Body of pancreas (tissue), 4 donors: ENCODE measurements around the gene ERRFI1. TPM values are rescaled to one million over a fixed set of nuclear protein-coding genes. Genes with fewer than 3 reads are reported as not detected.

Experiments
- ATAC-seq: fragments of 150-250 bp; one replicate; pipeline ENCODE4 v1.9.1; 2016
- DNase-seq, 4 donors: peaks; one replicate each; pipeline ENCODE4 v3.0.0-alpha.2; 2019
- H3K27ac ChIP-seq, 4 donors: fragments of 200-600 bp; sonication (generic); 1 replicate in 3 of 4; 2 replicates in 1 of 4; pipeline versions ENCODE4 v1.5.1 to v1.6.1; 2016 to 2019; ENCODE audit warnings: mild to moderate bottlenecking in 1 of 4, mixed read lengths in 1 of 4, moderate library complexity in 1 of 4
- H3K27me3 ChIP-seq, 2 donors: fragments of 200-600 bp; sonication (generic); one replicate each; pipeline ENCODE4 v1.6.0; 2016; ENCODE audit warnings: mild to moderate bottlenecking in 1 of 2
- H3K36me3 ChIP-seq, 2 donors: fragments of 200-600 bp; sonication (generic); replicated peaks in 1 of 2; 2 replicates each; pipeline ENCODE4 v1.5.1; 2016; ENCODE audit warnings: low read depth in 2 of 2; ENCODE audit not compliant: insufficient read depth in 1 of 2
- H3K4me1 ChIP-seq: fragments of 200-600 bp; sonication (generic); one replicate; pipeline ENCODE4 v1.6.0; 2016
- H3K4me3 ChIP-seq, 2 donors: fragments of 200-600 bp; sonication (generic); 1 replicate in 1 of 2; 2 replicates in 1 of 2; pipeline ENCODE4 v1.5.1; 2016 to 2019
- H3K9me3 ChIP-seq, 3 donors: fragments of 200-600 bp; sonication (generic); 1 replicate in 2 of 3; 2 replicates in 1 of 3; pipeline ENCODE4 v1.5.1; 2016
- CTCF ChIP-seq, 7 experiments: fragments of 450-650 bp in 4 of 7; fragments of 200-600 bp in 3 of 7; sonication (generic) in 3 of 7; IDR thresholded peaks; one replicate each; pipeline ENCODE4 v1.5.1; 2016 to 2019; ENCODE audit warnings: antibody characterized with exemption in 7 of 7
- POLR2A ChIP-seq, 3 donors: fragments of 450-650 bp; IDR thresholded peaks; one replicate each; pipeline ENCODE4 v1.6.1; 2016; ENCODE audit warnings: antibody characterized with exemption in 3 of 3, mild to moderate bottlenecking in 2 of 3
- WGBS, 2 donors: methylation state at CpG; one replicate each; pipeline ENCODE4 v1.1.5; 2017; 5-methylcytosine and 5-hydroxymethylcytosine counted together
- intact Hi-C: fragments of 100-400 bp; cut with DNase I; formaldehyde crosslinking; loops from one replicate; pipeline ENCODE4 v1.15.1; 2023
- total RNA-seq, 2 donors: library from RNA; depleted of rRNA; stranded (reverse); fragments of >200 nt; gene quantifications; one replicate each; pipeline ENCODE4 v1.1.0, GENCODE V29; 2016

Gene ERRFI1
- total RNA-seq, 2 donors from 2014 or later, result 127 to 273 TPM

- intact Hi-C loops, result no loop called here
- H3K4me1 ChIP-seq, result peaks cover 80% of the 10 kb centered on the region
- no peaks in the 10 kb centered on the region for H3K27me3 ChIP-seq
- ATAC-seq, result peak; percentile 22
- peaks cover 23 to 36% of the 10 kb centered on the region in 2 donors for H3K36me3 ChIP-seq
- H3K4me3 ChIP-seq, result no peak overlapping the region
- peak in 1 of 4 donors; percentile 63 for DNase-seq
- TF ChIP-seq CTCF (IDR thresholded peaks at IDR 0.05) (peak in 6 of 7 experiments; percentile 32 to 72 (median 62)), POLR2A (IDR thresholded peaks at IDR 0.05) (no peak)
- H3K27ac ChIP-seq, result peak overlapping the region; percentile 22 to 100 (median 99)
- no peaks in the 10 kb centered on the region for H3K9me3 ChIP-seq
- 12 to 14% methylated on average over 8 of the region's 8 CpGs for WGBS, 2 donors
Measured at GRCh38 chr1:8015036-8015808, 10.9 kb downstream of the ERRFI1 start.

GRCh38 chr1:8014381-8014988 is 11.6 kb downstream of the ERRFI1 start:
- Histone ChIP-seq H3K9me3 (no peaks in the 10 kb centered on the region), H3K27ac (peak overlapping the region; percentile 30 to 100 (median 99)), H3K27me3 (no peaks in the 10 kb centered on the region), H3K4me3 (no peak overlapping the region), H3K4me1 (peaks cover 72% of the 10 kb centered on the region), H3K36me3 (peaks cover 23 to 39% of the 10 kb centered on the region in 2 donors)
- no peak for DNase-seq
- intact Hi-C loops, result no loop called here
- no peak for ATAC-seq
- 54 to 55% methylated on average over 10 of the region's 10 CpGs for WGBS, 2 donors
- TF ChIP-seq POLR2A (IDR thresholded peaks at IDR 0.05) (no peak), CTCF (IDR thresholded peaks at IDR 0.05) (no peak)

GRCh38 chr1:8013800-8014199 is 12.3 kb downstream of the ERRFI1 start:
- Histone ChIP-seq H3K4me1 (peaks cover 65% of the 10 kb centered on the region), H3K9me3 (no peaks in the 10 kb centered on the region), H3K27ac (peak overlapping the region in 1 of 4 donors; percentile 100), H3K27me3 (no peaks in the 10 kb centered on the region), H3K36me3 (peaks cover 23 to 39% of the 10 kb centered on the region in 2 donors), H3K4me3 (no peak overlapping the region)
- no peak for DNase-seq
- intact Hi-C loops, result no loop called here
- WGBS, 2 donors, result 75% methylated on average over 6 of the region's 6 CpGs
- no peak for TF ChIP-seq POLR2A (IDR thresholded peaks at IDR 0.05)
- no peak for TF ChIP-seq CTCF (IDR thresholded peaks at IDR 0.05)
- no peak for ATAC-seq

- WGBS, 2 donors, result 85 to 88% methylated on average over 11 of the region's 11 CpGs
- Histone ChIP-seq H3K36me3 (peaks cover 23 to 41% of the 10 kb centered on the region in 2 donors), H3K4me3 (no peak overlapping the region), H3K27ac (peak overlapping the region in 1 of 4 donors; percentile 13), H3K27me3 (no peaks in the 10 kb centered on the region), H3K9me3 (no peaks in the 10 kb centered on the region), H3K4me1 (peaks cover 61% of the 10 kb centered on the region)
- ATAC-seq, result no peak
- TF ChIP-seq CTCF (IDR thresholded peaks at IDR 0.05) (no peak), POLR2A (IDR thresholded peaks at IDR 0.05) (no peak)
- intact Hi-C loops, result no loop called here
- DNase-seq, result no peak
Measured at GRCh38 chr1:8013399-8013798, 12.7 kb downstream of the ERRFI1 start.
